HG03460 (cell line): ENCODE results near the gene ADGRG2.
"Not testable (repeated sequence)": the region's sequence is repeated elsewhere in the genome, so short reads cannot be mapped to it uniquely, and the experiment has no call there.

Experiments
- ATAC-seq: cut with Tn5 transposase; IDR thresholded peaks from one replicate; pipeline ENCODE4 v1.9.1; 2021; ENCODE audit not compliant: unreplicated experiment

The ADGRG2 gene

DNA sequence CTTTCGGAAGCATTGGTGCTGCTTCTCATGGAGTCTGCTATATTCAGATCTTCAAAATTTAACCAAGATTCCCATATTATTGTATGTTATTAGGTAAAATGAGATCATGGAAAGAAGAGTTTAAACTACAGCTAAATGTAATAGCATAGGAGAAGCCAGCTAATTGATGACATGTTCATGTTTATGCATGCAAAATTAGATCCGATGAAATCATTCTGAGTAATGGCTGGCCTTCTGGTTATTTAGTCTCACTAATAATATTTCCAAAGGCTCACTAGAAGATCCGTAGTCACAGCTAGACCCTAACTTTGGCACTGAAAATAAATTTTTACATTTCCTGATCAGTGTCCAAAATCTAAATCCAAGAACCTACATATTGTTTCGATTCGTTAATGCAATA, 118.5 kb downstream of the ADGRG2 start:
- ATAC-seq = no peak

DNA sequence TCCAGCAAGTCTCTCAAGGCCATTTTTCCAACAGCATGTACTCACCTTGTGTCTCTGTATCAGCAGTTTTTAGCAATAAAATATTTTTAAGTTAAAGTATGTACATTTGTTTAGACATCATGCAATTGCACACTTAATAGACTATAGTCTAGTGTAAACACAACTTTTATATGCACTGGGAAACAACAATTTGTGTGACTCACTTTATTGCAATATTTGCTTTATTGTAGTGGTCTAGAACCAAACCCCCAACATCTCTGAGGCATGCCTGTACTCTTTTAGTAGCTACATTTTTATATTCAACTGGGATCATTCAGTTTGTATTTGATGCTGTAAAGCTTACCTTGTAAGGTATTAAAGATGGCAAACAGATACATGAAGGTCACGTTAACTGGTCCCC, 123.6 kb downstream of the ADGRG2 start:
- ATAC-seq = no peak

DNA sequence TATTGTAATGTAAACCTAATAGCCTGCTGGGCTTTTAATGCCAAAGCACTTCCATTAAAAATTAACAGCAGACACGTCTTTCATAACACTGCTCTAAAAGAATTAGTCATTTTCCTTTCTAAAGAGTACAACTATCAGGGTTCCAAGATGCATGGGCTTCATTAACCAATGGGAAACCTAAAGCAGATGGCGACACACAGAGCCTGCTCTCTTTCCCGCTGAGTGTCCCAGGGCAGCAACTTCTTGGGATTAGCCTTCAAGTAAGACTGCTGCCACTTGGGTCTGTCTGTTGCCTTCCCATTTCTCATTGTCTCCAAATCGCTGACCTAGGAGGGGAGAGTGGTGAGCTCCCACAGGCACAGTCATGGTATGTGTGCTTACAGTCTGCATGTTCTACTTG, 124.4 kb downstream of the ADGRG2 start:
- ATAC-seq = no peak

DNA sequence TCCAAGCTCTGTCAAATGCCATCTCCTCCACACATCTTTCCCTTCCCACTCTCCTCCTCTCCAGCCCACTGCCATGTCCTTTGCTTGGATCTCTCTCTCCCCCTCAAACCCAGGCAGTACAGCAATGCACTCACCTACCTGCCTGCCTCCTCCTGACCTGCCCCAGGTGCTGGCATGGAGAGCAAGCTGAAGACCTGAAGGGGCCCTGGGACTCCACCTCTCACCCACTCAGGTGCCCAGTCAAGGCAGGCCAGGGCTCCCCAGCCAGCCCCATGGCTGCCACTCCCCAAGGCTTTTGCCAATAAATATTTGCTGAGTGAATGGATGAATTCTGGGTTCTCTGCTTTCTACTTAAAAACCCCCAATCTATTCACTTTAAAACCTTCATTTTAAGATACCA, 125.7 kb downstream of the ADGRG2 start:
- ATAC-seq = no peak

DNA sequence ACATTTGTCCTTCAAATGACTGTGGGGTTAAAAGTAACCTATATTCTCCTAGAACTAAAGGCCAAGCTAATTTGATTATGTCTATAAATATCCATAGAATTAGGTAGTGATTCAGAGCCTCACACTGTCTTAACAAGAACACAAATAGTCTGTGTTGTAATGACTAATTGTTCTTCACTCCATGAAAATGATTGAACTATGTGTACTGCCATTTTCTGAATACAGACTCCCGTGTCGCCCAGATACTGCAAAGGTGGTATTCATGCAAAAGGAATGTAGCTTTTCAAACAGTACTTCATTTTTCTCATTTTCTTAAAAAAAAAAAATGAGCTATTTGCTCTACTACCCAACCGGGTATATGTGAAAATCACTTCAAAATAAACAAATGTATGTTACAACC, 127.0 kb downstream of the ADGRG2 start:
- ATAC-seq = no peak

DNA sequence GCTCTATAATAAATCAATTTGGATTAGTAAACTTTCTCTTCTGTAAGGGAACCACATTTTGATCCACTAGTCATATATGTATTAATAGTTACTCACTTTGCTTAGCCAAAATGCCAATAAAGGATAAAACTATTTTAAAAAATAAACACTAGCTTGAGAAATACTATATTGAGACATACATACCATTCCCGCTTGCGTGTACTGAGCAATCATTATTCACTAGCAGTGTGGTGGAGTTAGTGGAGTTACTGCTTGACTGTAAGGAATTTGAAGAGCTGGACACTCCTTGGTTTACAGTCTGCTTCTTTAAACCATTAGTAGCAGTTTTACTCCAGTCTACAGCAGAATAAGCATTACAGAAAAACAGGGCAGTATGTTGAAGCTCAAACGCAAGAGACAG, 127.6 kb downstream of the ADGRG2 start:
- ATAC-seq = no peak

DNA sequence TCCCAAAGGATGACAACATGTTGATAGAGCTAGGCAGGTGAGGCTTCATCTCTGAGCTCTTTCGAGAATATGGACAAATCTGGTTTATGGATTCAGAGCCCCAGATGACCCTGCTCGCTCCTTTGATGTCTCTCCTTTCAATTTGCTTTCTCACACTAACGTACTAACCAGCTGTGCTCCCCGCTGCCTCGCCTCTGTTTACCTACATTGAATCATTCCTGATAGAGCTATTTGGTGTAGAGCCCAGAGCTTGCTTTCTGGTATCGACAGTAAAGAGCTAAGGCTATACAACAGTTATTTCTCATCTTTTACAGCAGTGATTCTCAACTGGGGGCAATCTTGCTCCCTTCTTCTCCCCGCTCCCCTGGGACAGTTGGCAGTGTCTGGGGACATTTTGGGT, 129.4 kb downstream of the ADGRG2 start:
- no peak for ATAC-seq

DNA sequence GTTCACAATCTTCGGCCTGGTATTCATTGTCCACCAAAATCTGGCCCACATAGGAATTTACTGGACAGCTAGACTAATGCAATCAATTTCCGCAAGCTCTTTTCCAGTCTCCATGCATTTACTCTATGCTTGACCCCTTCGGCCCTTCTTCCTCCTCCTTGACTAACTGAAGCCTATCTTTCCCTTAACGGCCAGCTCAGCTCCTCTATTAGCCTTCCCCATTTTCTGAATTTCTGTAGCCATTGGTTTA, 137.2 kb downstream of the ADGRG2 start:
- no peak for ATAC-seq

DNA sequence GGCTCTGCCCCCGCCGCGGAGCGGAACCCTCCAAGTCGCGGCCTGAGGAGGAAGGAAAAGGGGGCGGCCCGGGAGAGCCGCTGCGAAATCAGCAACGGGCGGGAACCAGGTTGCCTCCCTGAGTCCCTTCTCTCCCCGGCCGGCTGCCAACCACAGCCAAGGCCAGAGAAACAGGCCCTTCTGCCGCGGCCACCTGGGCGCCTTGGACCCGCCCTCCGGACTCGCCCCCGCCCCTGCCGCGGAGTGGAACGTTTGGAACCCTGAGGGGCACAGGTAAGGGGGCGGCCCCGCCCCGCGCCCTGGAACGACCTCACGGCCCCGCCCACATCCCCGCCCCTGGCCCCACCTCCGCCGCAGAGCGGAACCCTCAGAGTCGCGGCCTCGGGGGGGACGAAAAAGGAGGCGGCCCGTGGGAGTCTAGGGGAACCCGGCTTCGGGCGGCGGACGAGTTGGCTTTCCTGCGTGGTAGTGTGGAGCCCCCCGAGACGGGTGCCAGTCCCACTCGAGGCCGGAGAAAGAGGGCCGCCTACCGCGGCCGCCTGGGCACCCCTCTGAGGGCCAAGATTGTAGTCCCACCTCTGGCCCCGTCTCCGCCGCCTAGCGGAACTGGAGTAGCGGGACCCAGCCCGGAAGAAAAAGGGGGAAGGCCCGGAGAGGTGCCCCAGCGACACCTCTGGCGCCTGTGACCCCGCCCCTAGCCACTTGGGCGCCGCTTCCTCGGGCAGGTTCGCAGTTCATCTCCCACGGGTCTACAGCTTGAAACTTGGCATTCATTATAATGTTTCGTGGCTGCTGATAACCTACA, 137.7 kb downstream of the ADGRG2 start:
- peak; percentile 78 for ATAC-seq

DNA sequence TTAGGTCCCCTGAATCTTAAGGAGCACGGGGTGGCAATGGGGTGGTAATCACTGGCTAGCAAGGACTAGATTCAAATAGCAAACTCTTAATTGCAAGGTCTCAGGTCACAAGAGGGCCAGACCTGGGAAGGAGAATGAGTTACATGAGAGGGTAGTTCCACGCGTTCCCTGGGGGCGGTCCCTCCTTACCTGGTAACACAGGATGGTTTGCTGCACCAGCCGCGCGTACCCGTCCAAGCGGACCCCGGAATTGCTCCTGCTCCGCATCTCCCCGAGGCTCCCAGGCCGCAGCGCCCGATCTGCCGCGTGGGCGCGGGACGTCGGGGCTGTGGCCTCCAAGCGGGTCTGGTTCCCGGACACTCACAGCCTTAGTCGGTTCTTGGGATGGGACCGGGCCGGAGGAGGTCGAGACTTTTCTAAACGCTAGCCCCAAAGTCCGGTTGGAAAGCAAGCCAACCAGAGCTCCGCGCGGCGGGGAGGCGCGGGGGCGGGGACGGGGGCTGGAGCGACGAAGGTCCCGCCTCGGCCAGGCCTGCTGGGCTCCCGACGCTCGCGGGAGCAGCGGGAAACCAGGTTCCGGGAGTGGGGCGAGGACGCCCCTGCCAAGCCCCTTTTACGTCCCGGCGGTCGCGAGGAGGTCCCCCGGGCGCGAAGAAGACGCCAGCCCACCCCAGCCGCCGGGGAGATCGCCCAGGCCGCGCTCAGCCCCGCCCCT, 138.4 kb downstream of the ADGRG2 start, which contains the start of gene PHKA2:
Gene PHKA2 (minus strand): TSS at position 449 of the 715 bp plus-strand sequence. CDS start 182 bp downstream, at position 267.
- peak; percentile 55 for ATAC-seq

DNA sequence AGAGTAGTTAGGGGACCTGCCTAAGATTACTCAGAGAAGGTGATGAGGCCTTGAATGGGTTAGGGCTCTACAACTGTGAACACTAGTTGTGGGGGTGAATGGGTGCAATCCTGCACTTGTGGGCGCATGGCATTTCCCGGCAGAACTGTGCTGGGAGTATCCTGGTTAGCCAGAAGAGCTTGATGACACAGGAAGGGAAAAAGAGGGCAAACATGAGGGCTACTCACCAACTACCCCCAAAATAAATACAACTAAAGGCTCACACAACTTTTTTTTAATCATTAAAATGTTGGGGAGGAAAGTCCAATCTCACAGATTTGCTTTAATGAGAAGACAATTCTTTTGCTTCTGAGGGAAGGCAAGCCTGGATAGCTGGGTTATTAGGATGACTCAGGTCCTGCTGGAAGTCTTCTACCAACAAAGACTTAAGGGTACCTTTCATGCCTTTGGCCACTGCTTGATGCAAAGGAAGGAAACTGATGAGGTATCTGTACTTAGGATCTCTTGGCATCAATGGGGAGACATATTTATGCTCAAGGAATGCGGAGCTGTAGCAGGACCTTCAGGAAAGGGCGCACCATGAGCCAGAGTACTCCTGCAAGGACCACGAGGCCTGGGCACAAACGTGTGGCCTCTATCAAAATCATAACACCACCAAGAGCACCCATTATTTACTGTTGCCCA, 141.0 kb downstream of the ADGRG2 start:
- no peak for ATAC-seq

DNA sequence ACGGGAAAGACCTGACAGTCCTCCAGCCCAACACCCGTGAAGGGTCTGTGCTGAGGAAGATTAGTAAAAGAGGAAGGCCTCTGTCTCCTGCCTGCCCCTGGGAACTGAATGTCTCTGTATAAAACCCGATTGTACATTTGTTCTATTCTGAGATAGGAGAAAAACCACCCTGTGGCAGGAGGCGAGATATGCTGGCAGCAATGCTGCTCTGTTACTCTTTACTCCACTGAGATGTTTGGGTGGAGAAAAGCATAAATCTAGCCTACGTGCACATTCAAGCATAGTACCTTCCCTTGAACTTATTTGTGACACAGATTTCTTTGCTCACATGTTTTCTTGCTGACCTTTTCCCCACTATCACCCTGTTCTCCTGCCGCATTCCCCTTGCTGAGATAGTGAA, 142.0 kb downstream of the ADGRG2 start:
- ATAC-seq = not testable (repeated sequence)

DNA sequence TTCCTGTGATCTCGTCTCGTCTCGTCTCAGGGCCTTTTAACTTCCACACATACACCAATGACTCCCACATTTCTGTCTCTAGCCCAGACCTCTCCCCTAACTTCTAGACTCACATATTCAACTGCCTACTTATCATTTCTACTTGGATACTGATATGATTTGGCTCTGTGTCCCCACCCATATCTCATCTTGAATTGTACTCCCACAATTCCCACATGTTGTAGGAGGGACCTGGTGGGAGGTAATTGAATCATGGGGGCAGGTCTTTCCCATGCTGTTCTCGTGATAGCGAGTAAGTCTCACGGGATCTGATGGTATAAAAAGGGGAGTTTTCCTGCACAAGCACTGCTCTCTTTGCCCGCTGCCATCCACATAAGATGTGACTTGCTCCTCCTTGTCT, 147.3 kb downstream of the ADGRG2 start:
- ATAC-seq = no peak

DNA sequence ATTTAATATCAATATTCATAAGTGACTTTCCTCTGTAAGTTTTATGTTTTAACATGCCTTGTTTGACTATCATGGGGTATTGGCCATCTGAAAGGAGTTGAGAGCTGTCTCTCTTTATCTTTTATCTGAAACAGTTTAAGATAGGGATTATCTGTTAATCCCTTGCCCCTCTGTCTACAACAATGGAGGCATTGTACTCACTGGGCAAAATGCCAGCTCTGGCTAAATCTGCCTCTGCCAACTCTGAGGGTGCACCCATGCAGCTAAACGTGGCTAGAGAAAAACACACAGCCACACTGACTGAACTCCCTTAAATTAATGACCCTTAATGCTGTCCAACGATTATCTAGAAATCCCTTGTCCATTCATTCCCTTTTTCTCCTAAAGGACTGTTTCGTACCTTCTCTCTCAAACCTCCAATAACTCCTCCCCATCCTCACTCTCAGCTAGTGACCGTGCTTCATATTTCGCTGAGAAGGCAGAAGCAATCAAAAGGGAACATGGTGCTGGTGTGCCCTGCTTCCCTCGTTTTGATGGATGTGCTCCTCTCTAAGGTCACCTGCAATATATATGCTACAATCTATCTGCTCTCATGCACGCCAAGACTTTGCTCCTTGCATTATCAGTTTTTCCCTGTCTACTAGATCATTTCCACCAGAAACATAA, 148.6 kb downstream of the ADGRG2 start:
- ATAC-seq = no peak

DNA sequence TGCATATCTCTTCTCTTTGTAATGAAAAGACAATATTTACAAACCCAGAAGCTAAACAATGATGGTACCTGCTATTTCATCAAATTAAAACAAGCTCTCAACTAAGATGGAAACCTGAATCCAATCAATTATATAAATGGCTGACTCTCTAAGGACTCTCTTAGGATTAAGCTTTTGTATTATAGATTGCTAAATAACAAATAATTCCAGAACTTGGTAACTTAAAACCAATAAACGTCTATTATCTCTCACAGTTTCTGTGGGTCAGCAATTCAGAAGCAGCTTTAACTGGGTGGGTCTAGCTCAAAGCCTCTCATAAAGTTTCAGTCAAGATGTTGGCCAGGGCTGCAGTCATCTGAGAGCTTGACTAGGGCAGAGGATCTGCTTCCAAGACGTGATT, 150.8 kb downstream of the ADGRG2 start:
- no peak for ATAC-seq

DNA sequence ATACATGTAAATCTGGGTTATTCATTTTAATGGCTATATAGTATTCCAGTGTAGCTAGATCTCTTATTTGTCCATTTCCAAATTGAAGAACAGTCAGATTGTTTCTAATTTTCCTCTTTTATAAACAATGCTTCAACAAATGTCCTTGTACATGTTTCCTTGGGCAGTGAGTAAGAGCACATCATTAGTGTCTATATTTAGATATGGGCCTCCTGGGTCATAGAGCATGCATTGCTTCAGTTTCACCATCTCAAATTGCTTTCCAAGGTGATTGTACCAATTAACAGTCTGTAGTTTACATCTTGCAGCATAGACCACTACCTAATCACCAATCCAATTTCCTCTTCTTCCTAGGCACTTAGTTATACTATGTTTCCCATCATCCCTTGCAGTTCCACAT, 151.8 kb downstream of the ADGRG2 start:
- no peak for ATAC-seq

DNA sequence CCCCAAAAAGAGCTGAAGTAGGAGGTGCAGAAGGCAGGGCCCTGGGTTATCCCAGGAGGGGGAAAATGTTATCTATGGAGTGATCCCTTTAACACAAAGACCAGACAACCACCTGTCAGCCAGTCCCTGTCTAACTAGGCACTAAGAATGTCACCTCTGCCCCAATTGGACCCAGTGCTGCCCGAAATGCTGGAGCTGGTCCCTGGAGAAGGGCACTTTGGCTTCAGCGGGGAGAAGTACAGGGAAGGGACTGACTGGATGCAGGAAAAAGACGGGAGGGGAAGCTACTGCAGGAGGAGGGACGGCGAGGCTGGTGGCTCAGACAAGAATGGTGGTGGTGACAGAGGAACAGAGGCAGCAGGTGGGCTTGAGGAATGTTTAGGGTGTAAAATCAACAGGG, 155.6 kb downstream of the ADGRG2 start:
- no peak for ATAC-seq

DNA sequence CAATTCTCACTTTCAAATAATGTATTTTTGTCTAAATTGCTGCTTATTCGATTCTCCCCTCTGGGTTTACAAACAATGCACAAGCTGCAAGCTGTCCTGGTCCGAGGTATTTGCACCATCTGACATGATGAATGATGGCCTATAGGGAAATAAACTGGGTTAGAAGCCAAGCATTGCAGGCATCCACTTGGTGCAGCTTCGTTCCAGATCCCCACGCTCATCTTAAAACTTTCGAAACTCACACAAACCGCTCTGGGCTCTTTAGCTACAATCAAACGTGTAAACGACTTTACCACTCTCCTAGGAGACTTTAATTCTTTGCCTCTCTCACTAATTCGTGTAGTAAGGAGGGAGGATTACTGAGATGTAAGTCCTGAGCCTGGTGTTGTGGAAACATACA, 157.4 kb downstream of the ADGRG2 start:
- ATAC-seq = no peak

DNA sequence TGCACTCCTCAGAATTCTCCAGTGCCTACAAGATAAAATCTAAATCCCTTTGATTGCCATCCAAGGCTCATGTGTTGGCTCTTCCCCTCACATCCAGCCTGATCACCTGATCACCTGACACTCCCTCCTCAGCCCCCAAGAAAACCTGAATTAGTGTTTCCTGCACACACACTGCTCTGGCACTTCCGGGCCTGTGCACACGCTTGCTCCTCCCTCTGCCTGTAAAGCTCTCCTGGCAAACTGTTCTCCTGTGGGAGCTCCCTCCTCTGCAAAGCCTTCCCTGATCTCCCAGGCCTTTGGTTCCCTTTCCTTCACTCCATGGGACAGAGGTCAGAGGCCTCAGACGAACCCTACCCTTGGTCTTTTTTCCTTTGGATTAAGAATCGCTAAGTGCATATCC, 158.2 kb downstream of the ADGRG2 start:
- no peak for ATAC-seq

DNA sequence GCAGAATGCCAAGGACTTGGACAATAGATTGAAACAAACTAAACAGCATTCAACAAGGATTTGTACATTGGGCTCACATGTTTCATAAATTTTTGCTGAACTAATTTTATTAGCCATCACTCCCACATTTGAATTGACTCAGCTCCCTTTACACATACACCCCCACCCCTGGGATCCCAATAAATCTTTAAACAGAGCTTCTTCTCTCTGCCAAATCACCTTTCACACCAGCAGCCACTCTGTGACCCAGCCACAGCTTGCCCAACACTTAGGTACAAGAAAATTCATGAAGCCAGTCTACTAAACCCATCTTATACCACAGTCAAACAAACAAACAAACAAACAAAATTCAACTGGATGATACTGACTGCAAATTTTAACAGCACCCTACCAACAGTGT, 159.9 kb downstream of the ADGRG2 start:
- ATAC-seq = no peak

DNA sequence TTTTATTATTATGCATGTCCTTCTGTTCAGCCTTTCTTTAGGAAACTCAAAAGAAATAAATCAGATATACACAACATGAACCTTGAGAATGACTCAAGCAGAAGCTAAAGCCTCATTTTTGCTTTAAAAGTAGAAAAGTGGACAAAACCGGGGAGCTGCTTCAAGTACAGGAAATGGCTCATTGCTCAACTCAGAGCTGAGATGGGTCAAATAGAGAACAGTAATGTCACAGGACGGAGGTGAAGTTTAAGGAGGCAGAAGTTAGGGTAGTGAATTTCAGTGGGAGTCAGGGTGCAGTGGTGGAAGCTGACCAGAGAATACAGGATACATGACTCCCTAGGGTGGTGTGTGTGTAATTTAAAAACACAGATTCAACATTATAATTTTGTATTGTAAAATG, 160.6 kb downstream of the ADGRG2 start:
- ATAC-seq = no peak
